NCI-H526 (cell line): ENCODE results near the gene TRIP4.
A peak's percentile ranks its signal among the peaks of the same experiment; 100 is the strongest.
"Not testable (repeated sequence)": the region's sequence is repeated elsewhere in the genome, so short reads cannot be mapped to it uniquely, and the experiment has no call there.

Experiments
- DNase-seq, 2 experiments: peaks; one replicate each; lab custom pipeline; 2025; lab: John Stamatoyannopoulos, UW

Gene TRIP4

DNA sequence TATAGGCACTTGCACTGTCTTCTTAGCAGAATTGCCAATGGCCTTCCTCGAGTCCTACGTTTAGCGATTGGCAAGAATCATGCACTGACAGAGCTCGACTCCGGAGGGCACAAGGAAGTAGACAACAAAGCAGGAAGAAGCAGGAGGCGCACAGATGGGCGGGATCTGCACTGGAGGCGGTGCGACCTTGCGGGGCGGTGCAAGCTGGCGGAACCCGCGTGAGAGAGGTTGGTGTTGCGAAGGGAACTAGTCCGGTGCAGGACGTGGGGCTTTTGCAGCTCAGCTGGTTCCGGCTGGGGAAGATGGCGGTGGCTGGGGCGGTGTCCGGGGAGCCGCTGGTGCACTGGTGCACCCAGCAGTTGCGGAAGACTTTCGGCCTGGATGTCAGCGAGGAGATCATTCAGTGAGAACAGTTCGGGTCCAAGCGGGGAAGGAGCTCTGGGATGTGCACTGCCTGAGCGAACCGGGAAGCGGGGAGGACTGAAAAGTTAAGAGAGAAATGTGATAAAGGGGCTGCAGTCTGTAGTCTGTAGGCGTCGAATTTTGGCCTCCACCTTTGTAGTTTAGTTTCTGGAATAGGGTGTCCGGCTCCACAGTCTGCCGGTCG lies at the start of gene TRIP4:
TRIP4 (plus strand) TSS at position 275 of the 607 bp plus-strand sequence; CDS start at position 303, 28 bp downstream.
- peak; percentile 95 to 96 for DNase-seq

DNA sequence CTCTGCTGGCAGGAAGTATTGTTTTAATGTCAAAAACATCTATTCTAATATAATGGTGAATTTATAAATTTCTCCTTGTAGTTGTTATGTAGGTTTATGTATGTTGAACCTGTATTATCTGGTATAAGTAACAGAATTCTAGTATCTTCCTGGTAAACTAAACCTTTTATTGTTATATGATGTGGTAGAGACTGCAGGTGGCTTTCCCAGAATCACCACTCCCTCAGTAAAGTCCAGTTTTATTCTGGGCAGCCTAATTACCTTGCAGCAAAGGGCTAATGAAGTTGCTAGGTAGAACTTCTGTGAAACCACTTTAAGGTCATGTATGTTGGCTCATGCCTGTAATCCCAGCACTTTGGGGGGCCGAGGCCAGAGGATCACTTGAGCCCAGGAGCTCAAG lies 47.3 kb upstream of the TRIP4 start:
- DNase-seq, result no peak

DNA sequence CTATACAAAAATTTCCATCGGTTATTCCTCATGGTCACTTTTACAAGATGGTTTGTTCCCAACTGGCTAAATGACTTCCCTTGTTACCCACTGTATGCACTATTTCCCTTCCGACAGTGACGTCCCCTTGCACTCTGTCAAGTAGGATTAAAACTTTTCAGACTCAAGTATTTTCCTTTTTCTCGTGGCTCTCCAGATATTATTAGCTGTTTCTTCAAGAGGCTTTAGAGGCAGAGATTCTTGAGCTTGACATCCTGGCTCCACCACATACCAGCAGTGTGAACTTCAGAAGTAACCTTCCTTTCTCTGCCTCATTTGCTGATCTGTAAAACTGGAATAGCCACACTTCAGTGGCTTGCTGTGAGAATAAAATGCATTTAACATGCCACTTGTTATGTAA lies 45.7 kb upstream of the TRIP4 start:
- DNase-seq, result no peak

DNA sequence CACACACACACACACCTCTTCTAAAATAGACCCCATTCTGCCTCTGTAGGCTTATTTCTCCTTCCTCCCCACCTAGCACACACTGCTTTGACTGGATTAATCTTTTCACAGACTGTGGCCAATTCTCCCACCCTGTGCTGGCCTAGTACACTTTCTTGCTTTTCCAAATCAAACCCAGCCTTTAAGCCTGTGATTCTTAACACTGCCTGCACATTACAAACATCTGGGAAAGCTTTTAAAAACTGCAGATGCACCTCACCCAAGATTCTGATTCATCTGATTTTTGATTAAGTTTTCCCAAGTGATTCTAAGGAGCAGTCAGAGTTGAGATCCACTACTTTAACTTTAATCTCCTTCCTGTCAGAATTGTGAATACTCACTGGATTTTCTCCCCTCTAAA lies 44.4 kb upstream of the TRIP4 start:
- DNase-seq, result no peak

GRCh38 chr15:64343841-64344240 lies 43.8 kb upstream of the TRIP4 start:
- DNase-seq, result no peak

GRCh38 chr15:64344651-64345294 lies 42.9 kb upstream of the TRIP4 start:
- DNase-seq, result no peak

DNA sequence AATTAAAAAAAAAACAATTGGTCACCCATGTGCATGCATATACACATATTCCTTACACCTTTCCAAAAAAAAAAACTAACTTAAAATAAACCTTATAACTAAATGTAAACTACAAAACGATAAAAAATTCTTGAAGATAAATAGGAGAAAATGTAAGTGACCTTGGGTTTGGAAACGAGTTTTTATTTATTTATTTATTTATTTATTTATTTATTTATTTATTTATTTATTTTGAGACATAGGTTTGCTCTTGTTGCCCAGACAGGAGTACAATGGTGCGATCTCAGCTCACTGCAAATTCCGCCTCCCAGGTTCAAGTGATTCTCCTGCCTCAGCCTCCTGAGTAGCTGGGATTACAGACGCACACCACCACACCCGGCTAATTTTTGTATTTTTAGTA lies 41.4 kb upstream of the TRIP4 start:
- DNase-seq, result not testable (repeated sequence)

DNA sequence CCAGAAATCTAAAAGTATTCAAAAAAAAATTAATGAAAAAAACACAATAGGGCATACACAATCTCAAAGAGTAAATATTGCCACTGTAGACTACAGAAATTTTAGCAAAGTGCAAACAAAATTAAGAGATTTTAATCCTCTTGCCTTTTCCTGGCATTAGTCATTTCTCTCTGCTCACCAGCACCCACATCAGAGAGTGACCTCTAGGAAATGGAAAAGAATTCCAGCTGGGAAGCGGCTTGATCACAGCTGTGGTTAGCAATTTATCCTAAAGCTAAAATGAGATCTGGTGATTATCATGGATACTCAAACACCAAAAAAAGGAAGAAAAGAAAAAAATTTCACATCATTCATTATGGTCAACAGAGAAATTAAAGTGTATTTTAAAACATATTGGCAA lies 39.2 kb upstream of the TRIP4 start:
- DNase-seq, result no peak

DNA sequence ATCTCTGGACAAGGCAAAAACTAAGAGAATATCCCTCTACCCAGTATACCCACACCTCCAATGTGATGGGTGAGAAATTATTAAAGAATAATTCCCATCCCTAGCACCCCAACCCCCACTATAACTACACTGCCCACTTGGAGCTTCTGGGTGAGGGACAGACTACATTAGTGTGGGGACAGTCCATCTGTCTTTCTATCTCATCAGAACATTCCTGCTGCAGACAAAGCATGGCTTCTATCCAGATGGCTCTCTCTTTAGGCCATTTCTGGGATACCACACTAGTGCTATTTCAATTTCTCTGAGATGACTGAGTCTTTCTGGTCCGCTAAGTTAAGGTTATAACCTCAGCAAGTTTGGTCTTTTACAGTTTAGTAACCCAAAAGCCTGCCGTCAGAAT lies 38.3 kb upstream of the TRIP4 start:
- DNase-seq, result no peak

- DNase-seq, result no peak
Observed at GRCh38 chr15:64351265-64351664, 36.4 kb upstream of the TRIP4 start.

- no peak for DNase-seq
Observed at GRCh38 chr15:64354688-64355344, 32.8 kb upstream of the TRIP4 start.

GRCh38 chr15:64355348-64355943 lies 32.2 kb upstream of the TRIP4 start:
- peak; percentile 8 to 43 for DNase-seq

- peak; percentile 94 to 97 for DNase-seq
Observed at GRCh38 chr15:64355944-64356709, 31.5 kb upstream of the TRIP4 start, which contains the start of gene CSNK1G1. CSNK1G1 (minus strand) TSS chr15:64356173; CDS start chr15:64300499, 55,674 bp downstream.

DNA sequence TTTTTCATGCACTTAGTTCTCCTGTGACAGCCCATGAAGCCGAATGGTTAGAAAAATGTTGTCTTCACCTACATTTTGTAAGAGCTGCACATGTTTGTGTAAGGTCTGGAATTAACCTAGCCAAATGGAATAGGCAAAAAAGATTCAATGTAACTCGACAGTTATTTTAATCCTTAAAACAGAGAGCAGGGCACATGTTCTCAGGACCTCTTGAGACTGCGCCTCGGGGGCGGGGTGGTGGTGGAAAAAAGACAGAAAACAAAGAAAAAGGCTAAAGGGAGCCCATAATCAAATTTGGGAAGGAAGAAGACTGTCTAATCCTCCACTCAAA lies 31.0 kb upstream of the TRIP4 start:
- DNase-seq, result no peak

DNA sequence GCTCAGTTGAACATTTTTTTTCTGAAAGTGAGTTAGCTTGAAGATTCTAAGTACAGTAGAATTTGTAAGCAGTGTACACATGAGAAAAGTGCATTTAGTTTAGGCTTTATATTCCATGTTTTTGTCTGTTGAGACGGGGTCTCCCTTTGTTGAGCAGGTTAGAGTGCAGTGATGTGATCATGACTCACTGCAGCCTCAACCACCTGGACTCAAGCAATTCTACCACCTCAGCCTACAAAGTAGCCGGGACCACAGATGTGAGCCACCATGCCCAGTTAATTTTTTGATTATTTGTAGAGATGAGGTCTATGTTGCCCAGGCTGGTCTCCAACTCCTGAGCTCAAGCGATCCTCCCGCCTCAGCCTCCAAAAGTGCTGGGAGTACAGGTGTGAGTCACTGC lies 26.4 kb upstream of the TRIP4 start:
- no peak for DNase-seq

DNA sequence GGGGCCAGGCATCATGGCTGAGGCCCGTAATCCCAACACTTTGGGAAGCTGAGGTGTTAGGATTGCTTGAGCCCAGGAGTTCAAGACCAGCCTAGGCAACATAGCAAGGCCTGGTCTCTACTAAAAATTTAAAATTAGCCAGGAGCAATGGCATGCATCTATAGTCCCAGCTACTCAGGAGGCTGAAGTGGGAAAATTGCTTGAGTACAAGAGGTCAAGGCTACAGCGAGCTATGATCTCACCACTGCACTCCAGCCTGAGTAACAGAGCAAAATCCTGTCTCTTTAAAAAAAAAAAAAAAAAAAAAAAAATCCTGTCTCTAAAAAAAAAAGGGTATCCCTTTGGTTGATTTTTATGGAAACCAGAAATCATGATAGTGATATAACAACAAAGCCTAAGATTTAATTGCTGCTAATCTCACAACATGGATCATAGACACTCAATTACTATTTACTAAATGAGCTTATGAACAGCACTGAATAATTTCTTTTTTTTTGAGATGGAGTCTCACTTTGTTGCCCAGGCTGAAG lies 18.5 kb upstream of the TRIP4 start:
- no peak for DNase-seq

GRCh38 chr15:64371383-64371782 lies 16.3 kb upstream of the TRIP4 start:
- not testable (repeated sequence) for DNase-seq

- no peak for DNase-seq
Observed at GRCh38 chr15:64373360-64373759, 14.3 kb upstream of the TRIP4 start.

DNA sequence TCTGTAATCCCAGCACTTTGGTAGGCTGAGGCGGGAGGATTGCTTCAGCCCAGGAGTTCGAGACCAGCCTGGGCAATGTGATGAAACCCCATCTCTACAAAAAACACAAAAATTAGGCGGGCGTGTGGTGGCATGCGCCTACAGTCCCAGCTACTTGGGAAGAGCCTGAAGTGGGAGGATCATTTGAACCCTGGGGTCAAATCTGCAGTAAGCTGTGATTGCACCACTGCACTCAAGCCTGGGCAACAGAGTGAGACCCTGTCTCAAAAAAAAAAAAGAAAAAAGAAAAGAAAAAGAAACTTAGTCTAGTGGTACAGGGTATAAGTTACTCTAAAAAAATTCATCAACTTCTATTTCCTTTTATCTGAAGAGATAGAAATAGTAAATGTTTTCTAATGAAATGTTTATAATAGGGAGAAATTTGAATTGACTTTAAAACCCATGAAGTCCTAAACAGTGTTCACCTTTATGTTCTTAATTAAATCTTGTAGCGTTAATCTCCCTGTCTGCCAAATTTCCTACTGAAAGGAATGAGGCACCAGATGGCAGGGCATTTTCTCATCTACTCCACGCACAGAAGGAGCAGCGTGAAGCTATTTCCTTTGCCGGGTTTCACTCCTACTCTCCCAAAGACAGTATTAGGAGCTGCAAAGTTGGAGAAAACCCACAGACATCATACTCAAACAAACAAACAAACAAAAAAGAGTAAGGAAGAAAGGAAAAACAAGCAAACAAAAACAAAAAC lies 8.2 kb upstream of the TRIP4 start:
- no peak for DNase-seq

GRCh38 chr15:64380130-64380870 lies 7.3 kb upstream of the TRIP4 start:
- peak in 1 of 2 experiments; percentile 14 for DNase-seq
